SKM-1 treated with dmso at 0.1 percent for 144 hours (cell line): Measurements from ENCODE around the gene HRAS.
A peak's percentile ranks its signal among the peaks of the same experiment; 100 is the strongest.

Experiments
- DNase-seq: peaks from one replicate; lab custom pipeline; 2025; ENCODE audit not compliant: unreplicated experiment; lab: John Stamatoyannopoulos, UW

HRAS gene

DNA sequence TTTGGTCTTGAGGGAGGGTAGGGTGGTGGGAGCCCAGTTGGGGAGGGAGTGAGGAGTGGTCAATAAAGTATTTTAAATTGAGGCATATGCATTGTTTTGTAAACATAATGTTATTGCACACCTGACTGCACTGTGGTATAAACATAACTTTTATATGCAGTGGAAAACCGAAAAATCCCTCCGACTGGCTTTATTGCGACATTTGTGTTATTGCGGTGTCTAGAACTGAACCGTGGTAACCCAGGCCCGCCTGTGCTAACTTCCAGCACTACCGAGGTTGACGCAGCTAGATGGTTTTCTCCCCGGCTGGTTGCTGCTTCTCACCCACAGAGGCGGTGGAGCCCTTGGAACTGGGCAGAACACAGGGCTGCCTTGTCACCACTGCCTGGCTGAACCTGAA, 20.8 kb downstream of the HRAS start:
- DNase-seq, result no peak

DNA sequence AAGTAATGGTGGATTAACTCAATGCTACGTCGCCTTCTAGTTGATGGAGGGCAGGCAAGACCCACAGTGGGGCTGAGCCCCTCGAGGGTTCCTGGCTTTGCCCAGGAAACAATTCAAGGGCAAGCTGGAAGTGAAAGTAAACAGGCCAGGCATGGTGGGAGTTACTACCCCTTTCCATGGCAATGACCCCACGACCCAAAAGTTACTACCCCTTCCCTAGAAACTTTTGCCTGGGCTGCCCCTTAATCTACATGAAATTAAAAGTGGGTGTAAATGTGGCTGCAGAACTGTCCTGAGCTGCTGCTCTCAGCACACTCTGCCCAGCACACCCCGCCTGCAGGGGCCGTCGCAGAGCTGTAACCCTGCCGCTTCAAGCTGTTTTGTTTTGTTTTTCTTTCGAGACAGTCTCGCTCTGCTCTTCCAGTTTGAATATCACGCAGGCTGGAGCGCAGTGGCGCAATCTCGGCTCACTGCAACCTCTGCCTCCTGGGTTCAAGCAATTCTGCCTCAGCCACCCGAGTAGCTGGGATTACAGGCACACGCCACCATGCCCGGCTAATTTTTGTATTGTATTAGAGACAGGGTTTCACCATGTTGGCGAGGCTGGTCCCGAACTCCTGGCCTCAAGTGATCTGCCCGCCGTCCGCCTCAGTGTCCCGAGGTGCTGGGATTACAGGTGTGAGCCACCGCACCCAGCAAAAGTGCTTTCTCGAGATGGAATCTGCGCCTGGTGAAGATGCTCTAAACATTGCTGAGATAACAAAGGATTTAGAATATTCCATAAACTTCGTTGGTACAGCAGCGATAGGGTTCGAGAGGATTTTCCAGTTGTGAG, 22.4 kb downstream of the HRAS start:
- no peak for DNase-seq

DNA sequence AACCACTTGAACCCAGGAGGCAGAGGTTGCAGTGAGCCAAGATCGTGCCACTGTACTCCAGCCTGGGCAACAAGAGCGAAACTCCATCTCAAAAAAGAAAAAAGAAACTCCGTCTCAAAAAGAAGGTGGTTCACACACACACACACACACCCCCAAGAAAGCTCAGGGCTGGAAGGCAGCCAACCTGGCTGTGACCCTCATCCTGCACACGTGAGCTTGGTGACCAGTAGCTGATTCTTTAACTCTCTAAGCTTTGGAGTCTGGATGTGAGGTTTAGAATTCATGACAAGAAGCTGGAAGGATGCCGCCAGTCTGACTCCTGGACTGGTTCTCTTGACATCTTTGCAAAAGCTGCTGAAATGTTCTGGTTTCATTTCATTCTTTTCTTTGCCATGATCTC, 26.4 kb downstream of the HRAS start:
- no peak for DNase-seq

DNA sequence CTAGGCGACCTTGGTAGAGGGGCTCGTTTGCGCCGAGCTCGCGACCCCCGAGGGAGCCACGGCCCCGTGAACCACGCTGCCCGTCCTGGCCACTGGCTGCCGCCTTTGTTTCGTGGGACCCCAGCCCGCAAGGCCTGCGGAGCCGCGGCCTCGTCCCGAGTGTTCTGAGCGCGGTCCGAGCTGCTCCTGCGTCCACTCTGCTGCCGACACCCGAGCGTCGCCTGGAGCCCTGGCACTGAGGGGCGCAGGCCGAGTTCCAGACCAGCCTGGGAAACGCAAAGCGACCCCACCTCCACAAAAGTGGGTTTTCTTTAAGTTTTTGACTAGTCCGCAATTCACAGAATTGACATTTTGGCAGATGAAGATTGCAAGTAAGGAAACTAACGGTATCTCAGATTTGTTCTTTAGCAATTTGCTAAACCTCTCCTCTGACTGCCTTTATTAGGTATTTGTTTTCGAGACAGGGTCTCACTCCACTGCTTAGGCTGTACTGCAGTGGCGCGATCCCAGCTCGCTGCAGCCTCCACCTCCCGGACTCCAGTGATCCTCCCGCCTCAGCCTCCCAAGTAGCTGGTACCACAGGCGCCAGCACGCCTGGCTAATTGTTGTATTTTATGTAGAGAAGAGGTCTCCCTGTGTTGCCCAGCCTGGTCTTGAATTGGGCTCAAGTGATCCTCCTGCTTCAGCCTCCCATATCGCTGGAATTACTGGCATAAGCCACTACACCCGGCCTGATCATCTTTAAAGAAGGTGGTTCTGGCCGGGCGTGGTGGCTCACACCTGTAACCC, 27.5 kb downstream of the HRAS start:
- DNase-seq, result no peak

DNA sequence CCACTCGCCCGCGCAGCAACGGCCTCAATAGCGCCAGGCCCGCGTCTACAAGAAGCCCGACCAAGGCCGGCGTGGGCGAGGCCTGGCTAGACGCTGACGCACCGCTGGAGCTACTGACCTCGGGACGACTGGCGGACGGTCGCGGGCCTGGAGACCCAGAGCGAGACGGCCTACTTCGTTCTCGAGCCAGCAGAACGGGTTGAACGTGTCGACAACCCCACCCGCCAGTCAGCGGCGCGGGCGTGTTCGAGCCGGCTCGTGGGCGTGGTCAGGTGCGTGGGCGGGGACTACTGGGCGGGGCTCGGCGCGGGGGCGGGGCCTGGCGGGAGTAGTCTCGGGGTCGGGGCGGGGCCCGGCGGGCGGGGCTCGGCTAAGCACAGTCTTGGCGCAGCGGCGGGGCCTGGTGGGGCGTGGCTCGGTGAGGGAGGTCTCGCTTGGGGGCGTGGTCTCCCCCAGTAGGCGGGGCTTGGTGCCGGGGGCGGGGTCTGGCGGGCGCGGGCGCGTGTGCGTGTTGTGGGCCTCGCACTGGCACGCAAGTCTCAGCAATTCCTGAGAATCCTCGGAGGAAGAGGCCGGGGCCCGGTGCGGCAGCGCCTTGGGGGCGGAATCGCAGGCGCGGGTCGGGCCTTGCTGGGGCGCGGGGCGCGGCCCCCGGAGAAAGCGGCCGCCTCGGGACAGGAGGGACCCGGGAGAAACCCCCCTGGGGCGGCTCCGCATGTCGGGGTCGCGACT, 28.2 kb downstream of the HRAS start, which contains the start of gene RNH1:
Gene RNH1 (minus strand): TSS at position 248 of the 732 bp plus-strand sequence. CDS start 5,080 bp downstream, outside the sequence.
- DNase-seq, result peak; percentile 76

DNA sequence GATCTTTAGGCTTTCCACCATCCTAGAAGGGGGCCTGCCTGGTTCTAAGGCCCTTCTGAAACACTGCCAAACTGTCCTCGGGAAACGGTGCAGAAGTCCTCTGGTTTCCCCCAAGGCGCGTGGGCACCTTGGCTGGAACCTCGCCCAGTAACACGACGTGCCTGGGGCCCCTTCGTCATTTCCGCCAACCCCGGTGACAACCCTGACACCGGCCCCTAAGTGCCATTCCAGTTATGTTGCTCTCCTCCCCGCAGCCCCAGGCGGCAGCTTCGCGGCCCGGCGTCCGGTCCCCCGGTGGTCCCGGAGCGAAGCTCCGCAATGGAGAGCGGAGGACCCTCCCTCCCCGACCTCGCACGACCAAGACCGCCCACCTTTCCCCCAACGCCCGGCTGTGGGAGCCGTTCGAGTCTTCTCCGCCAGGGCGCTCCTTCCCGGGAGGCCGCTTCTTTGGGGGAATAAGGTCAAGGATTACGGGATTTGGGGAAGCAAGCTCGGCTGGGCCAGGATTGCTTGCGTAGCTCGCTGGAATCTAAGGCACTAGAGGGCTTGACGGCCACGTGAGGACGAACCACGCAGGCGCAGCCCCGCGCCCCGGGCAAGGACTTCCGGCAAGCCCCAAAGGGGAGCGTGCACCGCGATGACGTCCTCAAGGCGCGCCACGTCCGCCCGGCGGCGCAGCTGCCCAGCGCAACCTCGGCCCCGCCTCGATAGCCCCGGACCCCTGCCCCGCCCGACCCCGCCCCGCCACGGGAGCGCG, 29.0 kb downstream of the HRAS start:
- peak; percentile 91 for DNase-seq

DNA sequence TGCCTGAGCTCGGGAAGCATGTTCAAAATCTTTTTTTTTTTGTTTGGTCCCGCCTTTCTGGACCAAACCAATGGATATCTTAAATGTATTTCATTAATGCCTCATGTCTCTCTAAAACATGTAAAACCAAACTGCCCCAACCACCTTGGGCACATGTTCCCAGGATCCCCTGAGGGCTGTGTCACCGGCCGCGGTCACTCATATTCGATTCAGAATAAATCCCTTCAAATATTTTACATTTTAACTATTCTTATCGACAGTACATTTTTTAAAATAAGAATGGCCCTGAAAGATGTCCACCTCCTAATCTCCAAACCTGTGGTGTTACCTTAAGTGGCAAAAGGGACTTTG, 30.4 kb downstream of the HRAS start:
- no peak for DNase-seq

DNA sequence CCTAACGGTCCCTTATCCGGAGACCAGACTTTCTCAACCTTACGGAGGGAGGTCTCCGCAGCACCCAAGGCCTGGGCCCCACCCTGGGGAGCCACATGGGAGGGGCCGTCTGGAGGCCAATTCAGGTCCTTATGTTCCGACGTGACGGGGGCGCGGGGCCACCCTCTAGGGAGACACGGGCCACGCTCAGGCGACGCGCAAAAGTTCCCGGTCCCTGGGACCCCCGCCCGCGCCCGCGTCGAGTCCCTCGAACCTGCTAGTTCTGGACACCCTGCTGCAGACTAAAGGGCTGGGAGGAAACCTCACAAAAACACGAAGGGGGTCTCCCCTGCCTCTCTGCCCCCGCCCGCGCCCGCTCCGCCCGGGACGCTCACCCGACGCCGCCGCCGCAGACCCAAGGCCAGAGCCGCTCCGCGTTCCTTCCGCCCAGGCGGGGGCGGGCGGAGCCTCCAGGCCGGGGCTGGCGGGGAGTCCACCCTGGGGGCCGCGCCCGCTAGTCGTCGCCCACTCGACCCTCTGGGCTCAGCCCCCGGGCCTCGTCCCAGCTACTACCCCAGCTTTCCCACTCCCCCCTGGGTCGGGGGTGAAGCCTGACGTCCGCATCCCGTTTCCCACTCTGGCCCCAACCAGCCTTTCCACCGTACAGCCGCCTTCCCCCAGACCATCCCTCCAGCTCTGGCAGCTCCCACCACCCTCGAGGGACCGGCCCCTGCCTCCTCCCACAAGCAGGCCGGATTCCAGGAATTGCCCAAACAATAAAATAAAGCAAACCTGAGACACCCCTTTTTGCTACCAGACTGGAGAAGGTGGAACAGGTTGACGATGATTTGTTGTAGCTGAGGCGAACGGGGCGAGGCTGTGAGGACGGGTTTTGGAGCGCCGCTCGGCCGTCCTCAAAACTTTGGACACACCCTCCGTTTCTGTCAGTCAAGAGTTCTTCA, 31.1 kb downstream of the HRAS start:
- no peak for DNase-seq

DNA sequence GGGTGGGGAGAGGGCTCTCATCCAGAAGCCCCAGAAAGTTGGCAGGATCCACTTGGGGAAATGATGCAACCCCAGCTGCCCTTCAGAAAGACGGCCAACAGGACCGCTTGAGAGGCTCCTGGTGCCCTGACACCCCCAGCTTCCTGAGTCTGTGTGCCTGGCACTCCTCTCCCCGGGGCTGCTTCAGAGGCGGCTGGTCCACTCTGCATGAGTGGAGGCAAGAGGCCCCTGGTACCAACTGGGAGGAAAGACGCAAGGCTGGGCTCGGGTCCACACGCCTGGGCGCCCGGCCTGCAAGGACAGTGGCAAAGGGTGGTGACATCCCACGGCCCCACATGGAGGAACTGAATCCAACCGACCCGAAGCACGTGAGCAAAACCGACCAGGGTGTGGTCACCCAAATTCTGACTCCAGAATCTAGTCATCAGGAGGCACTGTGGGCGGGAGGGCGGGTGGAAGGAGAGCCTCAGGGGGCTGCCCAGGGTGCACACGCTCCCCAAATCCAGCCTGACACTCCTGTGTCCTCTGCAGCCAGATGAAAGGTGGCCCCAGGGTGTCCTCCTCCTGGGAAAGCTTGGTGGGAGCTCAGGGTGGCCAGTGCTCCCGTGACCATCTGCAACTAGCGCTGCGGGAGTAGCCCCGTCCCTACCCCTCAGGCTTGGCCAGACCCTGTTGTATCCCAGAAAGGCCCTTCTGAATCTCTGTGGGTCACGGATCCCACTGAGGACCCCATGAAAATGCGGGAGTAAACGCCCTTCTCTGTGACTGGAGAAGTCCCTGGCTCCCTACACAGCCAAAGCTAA, 32.0 kb downstream of the HRAS start:
- peak; percentile 69 for DNase-seq

DNA sequence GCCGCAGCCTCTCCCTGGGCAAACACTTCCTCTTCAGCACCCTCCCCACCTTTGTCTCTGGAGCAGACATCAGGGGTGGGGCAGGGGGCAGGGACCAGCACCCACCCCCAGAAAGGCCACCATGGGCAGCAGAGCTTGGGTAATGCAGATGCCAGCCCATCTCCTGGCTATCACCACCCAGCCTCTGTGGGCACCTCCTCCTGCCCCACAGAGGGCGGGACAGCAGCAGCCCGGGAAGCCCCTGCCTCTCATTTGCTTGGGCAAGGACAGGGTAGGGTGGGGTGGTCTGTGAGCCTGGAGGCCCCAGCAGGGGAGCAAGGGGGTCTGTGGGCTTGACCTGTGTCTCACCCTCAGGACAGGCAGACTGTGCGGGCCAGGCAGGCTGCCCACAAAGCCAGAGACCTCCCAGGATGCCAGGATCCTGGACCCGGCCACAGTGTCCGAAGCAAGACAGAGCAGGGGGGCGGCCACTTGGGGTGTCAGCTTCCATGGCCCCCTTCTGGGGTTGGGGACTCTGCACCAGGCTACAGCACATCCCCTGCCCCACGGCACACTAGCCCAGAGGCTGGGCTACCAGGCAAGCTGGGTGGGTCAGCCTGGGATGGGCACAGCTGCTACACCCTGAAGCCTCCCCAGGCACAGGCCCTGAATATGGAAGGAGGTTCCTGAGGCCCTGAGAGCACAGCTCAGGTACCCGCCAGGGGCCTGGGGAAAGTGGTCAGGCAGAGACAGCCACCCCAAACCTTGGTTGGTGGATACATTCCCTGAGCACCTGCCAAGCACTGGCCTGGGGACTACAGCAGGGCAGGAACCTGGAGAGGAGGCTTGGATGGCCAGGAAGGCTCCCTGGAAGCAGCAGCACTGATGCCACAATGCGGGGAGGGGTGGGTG, 32.8 kb downstream of the HRAS start:
- no peak for DNase-seq

DNA sequence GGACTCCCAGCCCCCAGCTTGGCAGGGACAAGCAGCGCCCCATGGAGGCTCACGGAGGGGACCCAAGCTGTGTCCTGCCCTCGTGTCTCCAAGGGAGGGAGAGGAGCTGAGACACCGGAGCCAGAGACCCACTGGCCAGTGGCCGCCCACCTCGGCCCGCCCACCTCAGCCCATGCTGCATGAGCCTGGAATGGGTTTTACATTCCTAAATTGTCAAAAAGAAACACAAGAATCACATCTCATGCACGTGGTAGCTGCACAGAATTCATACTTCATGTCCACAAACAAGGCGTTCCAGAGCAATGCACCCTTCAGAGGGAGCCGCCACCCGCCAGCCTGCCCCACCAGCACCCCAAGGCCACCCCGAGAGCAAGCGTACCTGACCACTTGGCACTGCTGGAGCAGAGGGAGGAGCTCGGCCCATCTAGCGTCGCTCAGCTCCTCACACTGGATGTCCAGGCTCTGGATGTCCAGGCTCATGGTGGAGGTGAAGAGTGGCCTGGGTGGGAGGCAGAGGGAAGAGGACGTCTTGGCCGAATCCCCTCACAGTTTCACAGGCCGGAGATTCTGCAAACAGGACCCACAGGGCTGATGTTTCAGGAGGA, 33.6 kb downstream of the HRAS start:
- DNase-seq, result no peak

DNA sequence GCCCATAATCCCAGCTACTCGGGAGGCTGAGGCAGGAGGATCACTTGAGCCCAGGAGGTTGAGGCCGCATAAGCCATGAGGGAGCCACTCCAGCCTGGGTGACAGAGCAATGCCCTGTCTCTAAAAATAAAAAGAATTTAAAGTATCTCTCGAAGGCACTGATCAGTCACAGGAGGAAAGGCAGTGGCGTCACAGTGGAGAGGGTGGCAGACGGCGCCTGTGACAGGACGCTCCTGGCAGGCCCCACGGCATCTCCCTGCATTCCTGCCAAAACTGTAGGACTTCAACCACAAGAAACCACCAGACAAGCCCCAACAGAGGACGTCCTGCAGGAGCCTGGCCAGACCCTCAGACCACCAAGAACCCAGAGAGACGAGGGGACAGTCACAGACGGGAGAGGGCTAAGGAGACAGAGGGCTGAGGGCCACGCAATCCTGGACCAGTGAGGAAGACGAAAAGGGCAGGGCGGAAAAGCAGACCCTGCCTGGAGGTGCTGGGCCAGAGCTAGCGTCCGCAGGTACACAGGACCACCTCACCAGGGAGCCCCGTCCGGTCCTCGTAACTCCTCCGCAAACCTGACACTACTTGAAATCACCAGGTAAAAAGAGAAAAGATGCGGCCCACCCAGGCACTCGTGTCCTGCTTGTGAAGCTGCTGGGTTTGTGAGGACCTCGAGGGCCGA, 34.2 kb downstream of the HRAS start:
- DNase-seq, result no peak

DNA sequence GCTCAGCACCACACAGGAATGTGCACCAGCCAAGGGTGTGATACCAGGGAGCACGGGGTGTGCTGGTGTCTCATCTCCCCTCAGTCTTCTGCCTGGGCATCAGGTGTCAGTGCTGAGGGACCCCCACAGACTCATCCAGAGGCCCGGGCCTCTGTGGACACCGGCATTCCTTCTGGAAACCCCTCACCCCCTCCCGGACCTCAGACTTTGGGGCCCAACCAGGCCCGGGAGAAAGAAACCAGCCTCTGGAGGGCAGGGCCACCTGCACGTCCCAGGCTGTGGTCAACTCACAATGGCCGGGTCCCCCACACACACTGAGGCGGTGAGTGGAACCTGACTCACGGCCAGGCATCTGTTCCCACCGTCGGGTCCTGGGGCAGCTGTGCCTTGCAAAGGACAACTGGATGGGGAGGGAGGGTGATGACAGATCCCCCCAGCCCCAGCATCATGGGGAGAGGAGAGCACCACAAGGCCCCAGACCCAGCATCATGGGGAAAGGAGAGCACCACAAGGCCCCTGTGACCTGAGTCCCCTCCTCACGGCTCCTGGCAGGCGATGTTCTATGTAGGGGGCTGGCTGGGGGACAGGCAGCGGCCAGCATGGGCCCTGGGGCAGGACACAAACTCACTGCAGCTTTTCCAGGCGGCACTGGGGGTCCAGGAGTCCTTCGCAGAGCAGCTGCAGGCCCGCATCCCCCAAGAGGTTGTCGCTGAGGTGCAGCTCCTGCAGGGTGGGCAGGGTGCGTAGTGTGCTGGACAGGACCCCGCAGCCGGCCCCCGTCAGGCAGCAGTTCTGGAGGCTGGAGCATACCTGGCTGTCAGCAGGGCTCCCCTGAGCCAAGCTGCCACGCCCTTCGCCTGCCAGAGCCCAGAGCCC, 35.9 kb downstream of the HRAS start:
- no peak for DNase-seq

DNA sequence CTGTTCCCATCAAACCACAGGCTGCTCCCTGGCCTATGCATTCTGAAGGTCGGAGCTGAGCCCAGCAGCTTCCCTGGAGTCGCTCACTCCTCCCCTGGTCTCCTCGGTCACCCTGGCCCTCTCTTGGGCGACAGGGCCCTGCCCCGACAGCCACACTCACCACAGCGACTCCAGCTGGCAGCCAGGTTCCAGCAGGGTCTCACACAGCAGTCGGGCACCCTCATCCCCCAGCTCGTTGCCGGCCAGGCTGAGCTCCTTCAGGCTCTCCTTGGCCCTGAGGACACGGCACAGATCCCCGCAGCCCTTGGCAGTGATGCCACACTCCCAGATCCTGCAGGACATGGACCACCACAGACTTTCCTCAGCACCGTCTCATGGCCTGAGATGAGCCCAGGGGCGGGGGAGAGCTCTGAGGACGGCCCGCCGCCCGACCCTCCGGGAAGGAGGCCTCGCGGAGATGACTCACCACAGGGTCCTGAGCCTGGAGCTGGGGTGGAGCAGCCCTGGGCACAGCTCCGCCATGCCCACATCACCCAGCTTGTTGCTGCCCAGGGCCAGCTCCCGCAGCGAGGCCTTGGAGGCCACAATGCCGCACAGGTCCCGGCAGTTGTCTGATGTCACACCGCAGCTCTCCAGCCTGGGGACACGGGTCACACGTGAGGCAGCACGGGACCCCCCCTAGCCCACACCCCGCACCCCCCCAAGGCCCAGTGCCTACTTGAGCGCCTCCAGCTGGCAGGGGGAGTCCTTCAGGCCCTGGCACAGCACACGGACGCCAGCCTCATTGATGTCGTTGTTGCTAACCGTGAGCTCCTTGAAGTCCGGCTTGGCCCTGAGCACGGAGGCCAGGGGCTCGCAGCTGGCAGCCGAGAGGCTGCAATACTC, 36.8 kb downstream of the HRAS start:
- DNase-seq, result no peak
